Activated CD8-positive, alpha-beta memory T cell treated with anti-CD3 and anti-CD28 coated beads for 24 hours (primary cell): ENCODE data around the gene SMARCC1.
"Not testable (repeated sequence)": the region's sequence is repeated elsewhere in the genome, so short reads cannot be mapped to it uniquely, and the experiment has no call there.

Experiments
- DNase-seq: peaks from one replicate; pipeline ENCODE4 v3.0.0-alpha.2; 2020

Gene SMARCC1

DNA sequence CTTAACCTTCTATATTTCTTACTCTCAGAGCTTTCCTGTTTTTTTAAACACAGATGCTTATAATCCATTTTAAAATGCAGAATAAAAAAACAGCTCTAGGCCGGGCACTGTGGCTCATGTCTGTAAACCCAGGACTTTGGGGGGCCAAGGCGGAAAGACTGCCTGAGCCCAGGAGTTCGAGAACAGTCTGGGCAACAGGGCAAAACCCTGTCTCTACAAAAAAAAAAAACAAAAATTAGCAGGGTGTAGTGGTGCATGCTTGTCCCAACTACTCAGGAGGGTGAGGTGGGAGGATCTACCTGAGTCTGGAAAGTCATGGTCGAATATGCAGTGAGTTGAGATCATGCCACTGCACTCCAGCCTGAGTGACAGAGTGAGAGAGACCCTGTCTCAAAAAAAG is 15.5 kb downstream of the SMARCC1 start:
- DNase-seq = no peak

- no peak for DNase-seq
Observed at GRCh38 chr3:47762233-47762632, 19.5 kb downstream of the SMARCC1 start.

- no peak for DNase-seq
Observed at GRCh38 chr3:47761046-47761445, 20.6 kb downstream of the SMARCC1 start.

GRCh38 chr3:47760207-47760606 is 21.5 kb downstream of the SMARCC1 start:
- not testable (repeated sequence) for DNase-seq

- DNase-seq = no peak
Observed at GRCh38 chr3:47758261-47759025, 23.2 kb downstream of the SMARCC1 start.

GRCh38 chr3:47752716-47753115 is 29.0 kb downstream of the SMARCC1 start:
- no peak for DNase-seq

GRCh38 chr3:47750811-47751354 is 30.8 kb downstream of the SMARCC1 start:
- not testable (repeated sequence) for DNase-seq

GRCh38 chr3:47747558-47747957 is 34.1 kb downstream of the SMARCC1 start:
- no peak for DNase-seq

DNA sequence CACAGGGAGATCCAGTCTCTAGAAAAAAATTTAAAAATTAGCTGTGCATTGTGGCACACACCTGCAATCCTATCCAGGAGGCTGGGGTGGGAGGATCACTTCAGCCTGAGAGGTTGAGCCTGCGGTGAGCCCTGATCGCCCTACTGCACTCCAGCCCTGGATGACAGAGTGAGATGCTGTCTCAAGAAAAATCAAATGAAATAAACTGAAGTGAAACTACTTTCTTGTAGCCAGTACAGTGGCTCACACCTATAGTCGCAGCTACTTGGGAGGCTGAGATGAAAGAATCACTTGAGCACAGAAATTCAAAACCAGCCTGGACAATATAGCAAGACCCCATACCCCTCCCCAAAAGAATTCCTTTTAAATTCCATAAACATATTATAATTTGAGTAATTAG is 35.4 kb downstream of the SMARCC1 start:
- no peak for DNase-seq

DNA sequence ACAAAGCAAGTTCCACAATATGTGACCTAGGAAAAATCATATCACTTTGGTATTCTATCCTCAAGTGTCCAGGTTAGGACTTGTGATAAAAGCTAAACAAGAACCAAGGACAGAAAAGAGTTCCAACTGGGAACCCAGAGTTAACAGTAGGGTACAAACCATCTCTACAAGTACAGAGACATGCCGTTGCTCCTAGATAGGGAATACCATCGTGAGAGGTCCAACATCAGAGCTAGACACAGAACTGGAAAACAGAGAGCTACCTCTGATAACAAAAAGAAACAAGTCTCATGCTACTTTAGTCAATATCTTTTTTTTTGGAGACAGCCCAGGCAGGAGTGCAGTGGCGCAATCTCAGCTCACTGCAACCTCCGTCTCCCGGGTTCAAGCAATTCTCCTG is 37.8 kb downstream of the SMARCC1 start:
- no peak for DNase-seq

GRCh38 chr3:47743352-47743751 is 38.3 kb downstream of the SMARCC1 start:
- not testable (repeated sequence) for DNase-seq

DNA sequence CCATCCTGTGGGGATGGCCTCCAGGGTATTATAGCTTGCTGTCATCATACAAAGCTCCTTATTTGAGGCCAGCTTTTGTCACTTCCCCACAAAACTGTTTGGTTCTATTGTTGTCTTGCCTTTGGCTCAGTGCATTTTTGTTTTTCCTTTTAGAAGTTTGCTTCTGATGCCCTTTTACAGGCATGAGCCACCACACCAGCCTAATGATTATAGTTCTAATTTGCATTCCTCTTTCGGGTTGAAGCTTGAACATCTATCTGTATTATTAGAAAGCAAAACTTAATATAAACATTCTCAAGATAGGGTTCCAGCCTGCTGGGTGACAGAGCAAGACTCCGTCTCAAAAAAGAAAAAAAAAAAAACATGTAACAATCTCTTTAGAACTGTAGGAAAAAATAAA is 39.8 kb downstream of the SMARCC1 start:
- no peak for DNase-seq

DNA sequence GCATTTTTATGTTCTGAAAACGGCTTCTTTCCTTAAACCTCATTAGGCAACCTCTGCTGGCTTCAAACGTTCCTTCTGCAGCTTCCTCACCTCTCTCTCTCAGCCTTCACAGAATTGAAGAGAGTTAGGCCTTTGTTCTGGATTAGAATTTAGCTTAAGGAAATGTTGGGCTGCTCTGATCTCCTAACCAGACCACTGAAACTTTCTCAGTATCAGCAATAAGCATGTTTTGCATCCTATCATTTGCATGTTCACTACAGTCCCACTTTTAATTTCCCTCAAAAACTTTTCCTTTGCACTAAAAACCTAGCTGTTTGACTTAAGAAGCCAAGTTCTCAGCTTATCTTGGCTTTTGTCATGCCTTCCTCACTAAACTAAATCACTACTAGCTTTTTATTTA is 49.5 kb downstream of the SMARCC1 start:
- no peak for DNase-seq

DNA sequence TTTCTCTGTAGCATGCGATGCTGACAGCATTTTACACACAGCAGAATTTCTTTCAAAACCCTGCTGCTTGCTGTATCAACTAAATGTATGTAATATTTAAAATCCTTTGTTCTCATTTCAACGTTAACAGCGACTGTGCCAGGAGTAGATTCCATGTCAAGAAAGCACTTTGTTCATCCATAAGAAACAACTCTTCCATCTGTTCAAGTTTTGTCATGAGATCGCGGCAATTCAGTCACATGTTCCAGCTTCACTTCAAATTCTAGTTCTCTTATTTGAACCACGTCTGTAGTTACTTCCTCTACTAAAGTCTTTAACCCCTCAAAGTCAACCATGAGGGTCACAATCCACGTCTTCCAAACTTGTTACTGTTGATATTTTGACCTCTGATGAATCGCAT is 50.6 kb downstream of the SMARCC1 start:
- no peak for DNase-seq

DNA sequence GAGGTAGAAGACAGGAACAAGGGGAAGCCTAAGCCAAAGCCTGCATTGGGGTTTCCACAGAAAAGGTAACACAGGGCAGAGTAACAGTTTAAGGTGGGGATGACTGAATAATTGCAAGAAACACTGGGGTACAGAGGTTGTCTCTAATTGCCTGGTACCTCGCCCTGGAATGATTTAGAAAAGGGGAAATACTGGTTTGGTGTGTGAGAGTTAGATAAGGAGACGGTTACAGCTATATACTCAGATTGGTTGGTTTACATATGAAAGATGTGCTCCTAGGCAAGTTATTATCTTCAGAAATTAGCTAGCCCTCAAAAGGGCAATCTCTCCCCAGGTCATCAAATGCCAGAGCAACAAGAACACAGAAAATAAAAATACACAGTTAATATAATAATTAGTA is 58.8 kb downstream of the SMARCC1 start:
- DNase-seq = no peak

GRCh38 chr3:47717448-47717847 is 64.2 kb downstream of the SMARCC1 start:
- not testable (repeated sequence) for DNase-seq

- DNase-seq = no peak
Observed at GRCh38 chr3:47716656-47717055, 65.0 kb downstream of the SMARCC1 start.

DNA sequence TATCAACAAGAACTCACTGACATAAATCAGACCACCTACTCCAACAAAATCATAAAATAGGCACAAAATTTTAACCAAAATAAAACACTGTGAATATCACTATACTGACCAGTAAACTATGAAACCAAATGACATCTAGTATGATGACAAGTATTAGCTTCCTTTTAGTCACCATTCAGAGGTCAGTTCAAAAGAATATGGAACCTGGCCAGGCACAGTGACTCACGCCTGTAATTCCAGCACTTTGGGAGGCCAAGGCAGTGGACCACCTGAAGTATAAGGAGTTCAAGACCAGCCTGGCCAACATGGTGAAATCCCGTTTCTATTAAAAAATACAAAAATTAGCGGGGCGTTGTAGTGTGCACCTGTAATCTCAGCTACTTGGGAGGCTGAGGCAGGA is 65.8 kb downstream of the SMARCC1 start:
- no peak for DNase-seq

DNA sequence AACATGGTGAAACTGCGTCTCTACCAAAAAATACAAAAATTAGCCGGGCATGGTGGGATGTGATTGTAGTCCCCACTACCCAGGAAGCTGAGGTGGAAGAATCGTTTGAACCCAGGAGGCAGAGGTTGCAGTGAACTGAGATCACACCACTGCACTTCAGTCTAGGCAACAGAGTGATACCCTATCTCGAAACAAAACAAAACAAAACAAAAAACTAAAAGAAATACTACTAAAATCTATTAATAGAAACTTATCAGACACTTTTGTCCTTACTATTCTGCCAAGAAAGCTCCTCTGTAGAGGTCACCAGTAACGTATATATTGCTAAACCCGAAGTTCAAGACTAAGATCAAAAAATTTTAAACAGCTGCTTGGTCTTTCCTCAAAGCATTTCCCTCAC is 67.1 kb downstream of the SMARCC1 start:
- no peak for DNase-seq

GRCh38 chr3:47713655-47714054 is 68.0 kb downstream of the SMARCC1 start:
- DNase-seq = no peak

DNA sequence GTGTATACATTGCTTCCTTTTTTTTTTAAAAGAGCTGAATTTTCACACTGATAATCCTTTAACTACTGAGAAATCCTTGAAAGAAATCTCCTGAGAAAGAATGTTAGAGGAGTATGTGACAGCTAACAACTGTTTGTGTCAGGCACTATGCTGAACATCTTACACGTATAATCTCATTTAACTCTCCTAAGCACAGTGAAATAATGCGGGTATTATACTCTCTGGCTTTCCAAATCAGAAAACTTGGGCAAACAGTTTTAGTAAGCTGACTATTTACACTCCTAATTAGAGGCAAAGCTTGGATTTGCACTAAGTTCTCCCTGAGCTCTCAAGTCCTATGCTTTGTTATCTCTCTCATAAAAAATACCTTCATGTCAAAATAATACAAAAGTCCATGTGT is 69.3 kb downstream of the SMARCC1 start:
- no peak for DNase-seq

DNA sequence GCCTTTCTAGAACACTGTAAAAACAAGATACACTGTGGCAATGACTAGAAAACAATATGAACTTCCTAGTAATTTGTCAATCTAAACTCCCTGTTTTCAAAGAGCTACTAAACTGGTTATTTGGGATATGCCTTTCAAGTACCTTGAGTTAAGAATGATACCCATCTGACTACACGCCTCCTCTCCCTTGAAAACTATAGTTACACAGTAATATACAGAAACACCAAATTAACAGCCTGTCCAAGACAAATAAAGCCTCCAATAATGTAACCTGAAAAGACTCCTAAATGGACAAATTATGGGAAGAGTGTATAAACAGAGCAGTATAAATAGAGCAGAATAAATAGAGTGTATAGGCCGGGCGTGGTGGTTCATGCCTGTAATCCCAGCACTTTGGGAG is 70.1 kb downstream of the SMARCC1 start:
- DNase-seq = no peak

- DNase-seq = no peak
Observed at GRCh38 chr3:47705391-47705790, 76.3 kb downstream of the SMARCC1 start.

DNA sequence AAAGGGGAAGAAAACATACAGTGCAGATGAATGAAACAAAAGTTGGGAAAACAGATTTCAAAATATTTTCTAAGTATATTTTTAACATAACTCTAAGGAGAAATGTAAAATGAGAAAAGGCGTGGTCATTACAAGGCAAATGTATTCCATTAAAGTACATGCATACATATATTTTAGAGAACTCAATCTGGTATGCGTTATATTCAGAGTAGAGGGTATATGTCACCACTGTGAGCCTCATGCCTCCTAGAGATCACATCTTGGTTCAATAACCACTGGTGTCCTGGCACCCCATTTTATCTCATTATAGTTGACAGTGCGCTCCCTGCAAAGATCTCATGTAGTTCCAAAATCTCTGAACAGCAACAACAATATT is 77.5 kb downstream of the SMARCC1 start:
- no peak for DNase-seq

- no peak for DNase-seq
Observed at GRCh38 chr3:47701388-47701787, 80.3 kb downstream of the SMARCC1 start.
